Uterus (tissue), 2 donors: ENCODE data around the gene RREB1.
"Not testable (repeated sequence)": the region's sequence is repeated elsewhere in the genome, so short reads cannot be mapped to it uniquely, and the experiment has no call there.

ENCODE experiments used
- CTCF ChIP-seq, 4 experiments: fragments of 200-600 bp in 2 of 4; fragments of 450-650 bp in 2 of 4; sonication (generic) in 2 of 4; IDR thresholded peaks; one replicate each; pipeline ENCODE4 v1.5.1; 2016 to 2019; ENCODE audit warnings: antibody characterized with exemption in 4 of 4, mild to moderate bottlenecking in 2 of 4, moderate library complexity in 1 of 4
- POLR2A ChIP-seq, 2 donors: fragments of 450-650 bp; IDR thresholded peaks; one replicate each; pipeline ENCODE4 v1.6.1; 2016; ENCODE audit warnings: antibody characterized with exemption in 2 of 2, mild to moderate bottlenecking in 1 of 2, moderate library complexity in 1 of 2

- not testable (repeated sequence) for TF ChIP-seq CTCF, POLR2A (IDR thresholded peaks at IDR 0.05)
Measured at GRCh38 chr6:7263519-7263805, 155.7 kb downstream of the RREB1 start.
